Parathyroid adenoma (tissue), 2 donors: ENCODE results near the gene RAD51AP2.

Source experiments
- H2AFZ ChIP-seq: fragments of 300-600 bp; sonication (generic); one replicate; pipeline ENCODE4 v1.7.0; 2017; ENCODE audit warnings: antibody characterized with exemption, mild to moderate bottlenecking
- H3K27ac ChIP-seq: fragments of 300-600 bp; sonication (generic); one replicate; pipeline ENCODE4 v1.7.0; 2017
- H3K27me3 ChIP-seq: fragments of 300-600 bp; sonication (generic); one replicate; pipeline ENCODE4 v1.7.0; 2017; ENCODE audit warnings: low read length; ENCODE audit not compliant: control insufficient read depth, insufficient read depth
- H3K36me3 ChIP-seq: fragments of 300-600 bp; sonication (generic); one replicate; pipeline ENCODE4 v1.7.0; 2017; ENCODE audit warnings: low read length; ENCODE audit not compliant: control insufficient read depth, insufficient read depth
- H3K4me1 ChIP-seq: fragments of 300-600 bp; sonication (generic); one replicate; pipeline ENCODE4 v1.7.0; 2017; ENCODE audit warnings: control low read depth
- H3K4me2 ChIP-seq: fragments of 300-600 bp; sonication (generic); one replicate; pipeline ENCODE4 v1.7.0; 2017; ENCODE audit warnings: low read length
- H3K4me3 ChIP-seq: fragments of 300-600 bp; sonication (generic); one replicate; pipeline ENCODE4 v1.7.0; 2017; ENCODE audit warnings: low read depth, low read length
- H3K79me2 ChIP-seq: fragments of 300-600 bp; sonication (generic); one replicate; pipeline ENCODE4 v1.7.0; 2017; ENCODE audit warnings: control low read depth
- H3K9ac ChIP-seq: fragments of 300-600 bp; sonication (generic); one replicate; pipeline ENCODE4 v1.7.0; 2017; ENCODE audit warnings: mild to moderate bottlenecking
- H3K9me3 ChIP-seq: fragments of 300-600 bp; sonication (generic); one replicate; pipeline ENCODE4 v1.7.0; 2017; ENCODE audit warnings: low read length; ENCODE audit not compliant: control insufficient read depth
- TF ChIP-seq, protein P1 (sequence below): fragments of 300-600 bp; sonication (generic); IDR thresholded peaks from one replicate; pipeline ENCODE4 v1.7.0; 2017; ENCODE audit warnings: antibody characterized with exemption, mild to moderate bottlenecking
- donor health status: primary hyperparathyroidism.

Gene RAD51AP2

DNA sequence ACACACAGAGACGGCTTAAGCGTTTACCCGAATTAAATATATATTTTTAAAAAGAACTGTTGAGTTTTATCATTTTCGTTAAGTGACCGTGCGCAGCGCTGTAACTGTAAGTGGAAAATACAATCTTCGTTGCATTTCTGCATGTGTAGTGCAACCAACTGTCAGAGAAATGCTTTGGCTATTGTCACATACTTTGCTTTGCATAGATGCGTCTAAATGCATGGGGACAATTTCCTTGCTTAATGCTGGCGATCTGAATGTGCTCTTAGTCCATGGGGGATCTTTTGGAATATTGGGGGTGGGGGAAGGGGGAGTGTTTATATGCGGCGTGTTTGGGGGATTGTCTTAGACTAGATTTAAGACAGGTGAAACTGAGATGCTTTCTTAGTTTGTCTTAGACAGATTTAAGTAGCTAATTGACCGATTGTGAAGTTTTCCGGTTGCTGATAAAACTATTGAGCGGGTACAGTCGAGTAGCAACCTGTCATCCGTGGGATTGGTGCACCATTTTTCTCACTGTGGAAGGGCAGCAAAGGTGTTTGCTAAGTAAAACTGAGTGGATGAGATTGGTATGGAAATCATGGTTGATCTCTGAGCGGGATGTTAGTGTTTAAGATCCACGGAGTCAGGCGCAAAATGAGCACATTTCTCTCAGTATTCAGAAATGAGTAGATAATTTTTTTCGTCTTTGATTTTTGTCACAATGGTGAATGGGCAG is 22.7 kb upstream of the RAD51AP2 start:
- Histone ChIP-seq H3K4me1 (no peaks in the 10 kb centered on the region), H2AFZ (peak overlapping the region; percentile 53), H3K79me2 (no peaks in the 10 kb centered on the region), H3K4me2 (peak overlapping the region; percentile 70), H3K9ac (no peak overlapping the region), H3K9me3 (no peaks in the 10 kb centered on the region), H3K4me3 (peak overlapping the region; percentile 48), H3K36me3 (no peaks in the 10 kb centered on the region), H3K27me3 (peaks cover 11% of the 10 kb centered on the region), H3K27ac (no peak overlapping the region)
- TF ChIP-seq, protein P1, sequence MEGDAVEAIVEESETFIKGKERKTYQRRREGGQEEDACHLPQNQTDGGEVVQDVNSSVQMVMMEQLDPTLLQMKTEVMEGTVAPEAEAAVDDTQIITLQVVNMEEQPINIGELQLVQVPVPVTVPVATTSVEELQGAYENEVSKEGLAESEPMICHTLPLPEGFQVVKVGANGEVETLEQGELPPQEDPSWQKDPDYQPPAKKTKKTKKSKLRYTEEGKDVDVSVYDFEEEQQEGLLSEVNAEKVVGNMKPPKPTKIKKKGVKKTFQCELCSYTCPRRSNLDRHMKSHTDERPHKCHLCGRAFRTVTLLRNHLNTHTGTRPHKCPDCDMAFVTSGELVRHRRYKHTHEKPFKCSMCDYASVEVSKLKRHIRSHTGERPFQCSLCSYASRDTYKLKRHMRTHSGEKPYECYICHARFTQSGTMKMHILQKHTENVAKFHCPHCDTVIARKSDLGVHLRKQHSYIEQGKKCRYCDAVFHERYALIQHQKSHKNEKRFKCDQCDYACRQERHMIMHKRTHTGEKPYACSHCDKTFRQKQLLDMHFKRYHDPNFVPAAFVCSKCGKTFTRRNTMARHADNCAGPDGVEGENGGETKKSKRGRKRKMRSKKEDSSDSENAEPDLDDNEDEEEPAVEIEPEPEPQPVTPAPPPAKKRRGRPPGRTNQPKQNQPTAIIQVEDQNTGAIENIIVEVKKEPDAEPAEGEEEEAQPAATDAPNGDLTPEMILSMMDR, result no peak

- TF ChIP-seq, protein P1, result no peak
- H3K4me1 ChIP-seq, result no peaks in the 10 kb centered on the region
- H3K9ac ChIP-seq, result no peak within 1 kb of the TSS
- H3K4me3 ChIP-seq, result peak within 1 kb of the TSS; percentile 48
- H3K27ac ChIP-seq, result no peak within 1 kb of the TSS
- H2AFZ ChIP-seq, result peak within 1 kb of the TSS; percentile 53
- H3K36me3 ChIP-seq, result no peaks in the 10 kb centered on the region
- no peaks in the 10 kb centered on the region for H3K9me3 ChIP-seq
- peaks cover 11% of the 10 kb centered on the region for H3K27me3 ChIP-seq
- peak within 1 kb of the TSS; percentile 70 for H3K4me2 ChIP-seq
- no peaks in the 10 kb centered on the region for H3K79me2 ChIP-seq
These were observed 22.0 kb upstream of the RAD51AP2 start, which contains the start of gene VSNL1 for GRCh38 chr2:17540093-17540812. TSS of gene VSNL1 (plus strand) at chr2:17540696. CDS start at chr2:17592075, 51,379 bp downstream.

GRCh38 chr2:17539611-17540092 is 21.4 kb upstream of the RAD51AP2 start:
- H3K9me3 ChIP-seq, result no peaks in the 10 kb centered on the region
- no peak overlapping the region for H2AFZ ChIP-seq
- no peaks in the 10 kb centered on the region for H3K79me2 ChIP-seq
- no peak overlapping the region for H3K27ac ChIP-seq
- peaks cover 11% of the 10 kb centered on the region for H3K27me3 ChIP-seq
- no peak overlapping the region for H3K4me2 ChIP-seq
- no peaks in the 10 kb centered on the region for H3K36me3 ChIP-seq
- H3K9ac ChIP-seq, result no peak overlapping the region
- H3K4me3 ChIP-seq, result no peak overlapping the region
- no peaks in the 10 kb centered on the region for H3K4me1 ChIP-seq
- TF ChIP-seq, protein P1, result no peak

- no peak overlapping the region for H3K27ac ChIP-seq
- H3K4me2 ChIP-seq, result peak overlapping the region; percentile 47
- H3K27me3 ChIP-seq, result peaks cover 11% of the 10 kb centered on the region
- peak overlapping the region; percentile 35 for H3K4me3 ChIP-seq
- no peaks in the 10 kb centered on the region for H3K4me1 ChIP-seq
- peak overlapping the region; percentile 34 for H2AFZ ChIP-seq
- H3K9me3 ChIP-seq, result no peaks in the 10 kb centered on the region
- no peaks in the 10 kb centered on the region for H3K79me2 ChIP-seq
- H3K9ac ChIP-seq, result no peak overlapping the region
- no peaks in the 10 kb centered on the region for H3K36me3 ChIP-seq
- TF ChIP-seq, protein P1, result no peak
These were observed 20.8 kb upstream of the RAD51AP2 start for GRCh38 chr2:17538844-17539554.
